Measurements from ENCODE around the gene MAGI1.
"Not testable (repeated sequence)": the region's sequence is repeated elsewhere in the genome, so short reads cannot be mapped to it uniquely, and the experiment has no call there.

MAGI1 gene

GRCh38 chr3:65650247-65650646 is 388.5 kb downstream of the MAGI1 start:
- no peak for DNase-seq

- no peak for DNase-seq
Observed at GRCh38 chr3:65647369-65647768, 391.3 kb downstream of the MAGI1 start.

- DNase-seq: no peak
Observed at GRCh38 chr3:65642883-65643282, 395.8 kb downstream of the MAGI1 start.

- no peak for DNase-seq
Observed at GRCh38 chr3:65641777-65642176, 396.9 kb downstream of the MAGI1 start.

- DNase-seq: no peak
Observed at GRCh38 chr3:65641045-65641444, 397.7 kb downstream of the MAGI1 start.

- DNase-seq: no peak
Observed at GRCh38 chr3:65639444-65639843, 399.3 kb downstream of the MAGI1 start.

- DNase-seq: no peak
Observed at GRCh38 chr3:65638301-65638700, 400.4 kb downstream of the MAGI1 start.

- DNase-seq: peak; percentile 20
Observed at GRCh38 chr3:65636326-65636725, 402.4 kb downstream of the MAGI1 start.

GRCh38 chr3:65635657-65636056 is 403.1 kb downstream of the MAGI1 start:
- DNase-seq: no peak

- peak; percentile 54 for DNase-seq
Observed at GRCh38 chr3:65633018-65633638, 405.6 kb downstream of the MAGI1 start.

- DNase-seq: no peak
Observed at GRCh38 chr3:65632414-65632813, 406.3 kb downstream of the MAGI1 start.

GRCh38 chr3:65628978-65629377 is 409.7 kb downstream of the MAGI1 start:
- DNase-seq: no peak

GRCh38 chr3:65627062-65627461 is 411.7 kb downstream of the MAGI1 start:
- DNase-seq: no peak

- no peak for DNase-seq
Observed at GRCh38 chr3:65625305-65625704, 413.4 kb downstream of the MAGI1 start.

GRCh38 chr3:65623362-65623761 is 415.4 kb downstream of the MAGI1 start:
- DNase-seq: no peak

- no peak for DNase-seq
Observed at GRCh38 chr3:65619888-65620287, 418.8 kb downstream of the MAGI1 start.

- DNase-seq: no peak
Observed at GRCh38 chr3:65619451-65619881, 419.3 kb downstream of the MAGI1 start.

- DNase-seq: no peak
Observed at GRCh38 chr3:65618599-65618998, 420.1 kb downstream of the MAGI1 start.

GRCh38 chr3:65617787-65618186 is 420.9 kb downstream of the MAGI1 start:
- no peak for DNase-seq

- no peak for DNase-seq
Observed at GRCh38 chr3:65617209-65617608, 421.5 kb downstream of the MAGI1 start.

GRCh38 chr3:65616563-65616962 is 422.2 kb downstream of the MAGI1 start:
- no peak for DNase-seq

- no peak for DNase-seq
Observed at GRCh38 chr3:65615329-65615728, 423.4 kb downstream of the MAGI1 start.

GRCh38 chr3:65614585-65614984 is 424.1 kb downstream of the MAGI1 start:
- DNase-seq: no peak

- not testable (repeated sequence) for DNase-seq
Observed at GRCh38 chr3:65607965-65608460, 430.7 kb downstream of the MAGI1 start.

GRCh38 chr3:65607101-65607500 is 431.6 kb downstream of the MAGI1 start:
- DNase-seq: no peak

Data from NCI-H345 (cell line).